Neural cell (in vitro differentiated cells): ENCODE measurements around the gene CNN3.

Source experiments
- CTCF ChIP-seq: fragments of 450-650 bp; IDR thresholded peaks from 2 replicates; pipeline ENCODE4 v1.5.1; 2014; ENCODE audit warnings: antibody characterized with exemption, mild to moderate bottlenecking, moderate library complexity; ENCODE audit not compliant: poor library complexity, severe bottlenecking
- EZH2 ChIP-seq: fragments of 200-600, 300-800 bp; shearing (Covaris generic), sonication (generic); IDR thresholded peaks from 2 replicates; pipeline ENCODE4 v1.6.1; 2014; ENCODE audit warnings: antibody characterized with exemption, low read length, borderline replicate concordance, mild to moderate bottlenecking; ENCODE audit not compliant: insufficient read depth, poor library complexity, severe bottlenecking
- MXI1 ChIP-seq: fragments of 450-650 bp; conservative IDR thresholded peaks from 2 replicates; pipeline ENCODE4 v1.6.1; 2014; ENCODE audit warnings: antibody characterized with exemption, mild to moderate bottlenecking; ENCODE audit not compliant: poor library complexity, severe bottlenecking
- REST ChIP-seq: IDR thresholded peaks from 2 replicates; pipeline ENCODE4 v1.6.1; 2012; ENCODE audit warnings: borderline replicate concordance
- SMC3 ChIP-seq: fragments of 450-650 bp; conservative IDR thresholded peaks from 2 replicates; pipeline ENCODE4 v1.6.1; 2014; ENCODE audit warnings: antibody characterized with exemption, mild to moderate bottlenecking, moderate library complexity; ENCODE audit not compliant: poor library complexity
- TAF1 ChIP-seq: IDR thresholded peaks from 2 replicates; pipeline ENCODE4 v1.6.1; 2012; ENCODE audit warnings: low read depth

- TF ChIP-seq SMC3 (no peak), EZH2 (no peak), CTCF (no peak), REST (no peak), TAF1 (no peak), MXI1 (no peak)
Measured at GRCh38 chr1:94958081-94958480, 31.2 kb upstream of the CNN3 start.
